HG03280 (cell line): ENCODE results near the gene AGAP1.

Experiments
- ATAC-seq: cut with Tn5 transposase; IDR thresholded peaks from one replicate; pipeline ENCODE4 v1.9.1; 2021; ENCODE audit warnings: mild to moderate bottlenecking, moderate library complexity; ENCODE audit not compliant: unreplicated experiment

Gene AGAP1

DNA sequence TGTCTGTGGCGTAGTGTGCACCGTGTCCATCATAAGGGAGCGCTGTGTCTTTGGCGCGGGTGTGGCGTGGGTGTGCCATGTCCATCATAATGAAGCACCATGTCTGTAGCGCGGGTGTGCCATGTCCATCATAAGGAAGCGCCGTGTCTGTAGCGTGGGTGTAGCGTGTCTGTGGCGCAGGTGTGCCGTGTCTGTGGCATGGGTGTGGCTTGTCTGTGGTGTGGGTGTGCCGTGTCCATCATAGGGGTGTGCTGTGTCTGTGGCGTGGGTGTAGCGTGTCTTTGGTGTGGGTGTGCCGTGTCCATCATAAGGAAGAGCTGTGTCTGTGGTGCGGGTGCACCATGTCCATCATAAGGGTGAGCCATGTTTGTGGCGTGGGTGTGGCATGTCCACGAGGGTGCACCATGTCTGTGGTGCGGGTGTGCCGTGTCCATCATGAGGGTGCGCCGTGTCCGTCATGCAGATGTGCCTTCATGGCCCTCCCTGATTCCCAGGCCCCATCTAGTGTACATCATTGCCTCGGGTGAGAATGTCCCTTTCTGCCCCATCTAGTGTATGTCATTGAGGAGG, 399.4 kb downstream of the AGAP1 start:
- ATAC-seq = no peak

GRCh38 chr2:235894839-235895238, 401.0 kb downstream of the AGAP1 start:
- no peak for ATAC-seq

- ATAC-seq = no peak
Measured at GRCh38 chr2:235896061-235896460, 402.2 kb downstream of the AGAP1 start.

- ATAC-seq = no peak
Measured at GRCh38 chr2:235897992-235898391, 404.1 kb downstream of the AGAP1 start.

- ATAC-seq = no peak
Measured at GRCh38 chr2:235898766-235899165, 404.9 kb downstream of the AGAP1 start.

DNA sequence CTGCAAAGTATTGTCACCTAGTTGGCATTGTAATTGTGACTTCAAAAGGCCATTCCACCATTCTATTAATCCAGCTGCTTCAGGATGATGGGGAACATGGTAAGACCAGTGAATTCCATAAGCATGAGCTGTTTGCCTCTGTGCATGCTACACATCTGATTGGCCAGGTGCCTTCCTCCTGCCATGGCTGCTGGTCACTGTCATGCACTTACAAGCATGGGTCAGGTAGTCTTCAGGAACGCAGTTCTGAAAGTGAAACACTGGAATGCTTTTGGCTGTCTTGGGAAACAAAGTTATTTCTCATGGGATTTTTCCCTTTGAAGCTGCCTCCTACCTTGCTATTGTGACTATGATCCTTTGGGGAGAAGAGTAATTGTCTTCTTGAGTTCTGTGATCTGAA, 406.8 kb downstream of the AGAP1 start:
- no peak for ATAC-seq

GRCh38 chr2:235901243-235901642, 407.4 kb downstream of the AGAP1 start:
- ATAC-seq = no peak

- ATAC-seq = no peak
Measured at GRCh38 chr2:235903782-235904584, 410.1 kb downstream of the AGAP1 start.

DNA sequence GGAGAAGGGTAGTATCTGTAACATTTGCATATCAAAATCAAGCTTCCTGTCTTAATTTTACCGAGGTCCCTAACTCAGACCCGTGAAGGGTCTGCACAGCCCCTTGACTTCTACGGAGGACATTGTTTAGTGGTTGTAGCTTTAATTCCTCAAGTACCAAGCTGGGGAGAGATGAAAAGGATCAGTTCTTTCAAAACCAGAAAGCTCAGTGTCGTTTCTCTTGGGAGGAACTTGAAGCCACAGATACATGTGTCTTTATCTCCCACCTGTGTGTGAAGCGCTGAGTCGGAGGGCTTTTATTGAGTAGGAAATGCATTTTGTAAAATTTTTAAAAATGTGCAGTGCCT, 410.7 kb downstream of the AGAP1 start:
- ATAC-seq = no peak

GRCh38 chr2:235908826-235909225, 415.0 kb downstream of the AGAP1 start:
- peak; percentile 93 for ATAC-seq

GRCh38 chr2:235909358-235909757, 415.5 kb downstream of the AGAP1 start:
- no peak for ATAC-seq

- ATAC-seq = no peak
Measured at GRCh38 chr2:235910067-235910466, 416.2 kb downstream of the AGAP1 start.

DNA sequence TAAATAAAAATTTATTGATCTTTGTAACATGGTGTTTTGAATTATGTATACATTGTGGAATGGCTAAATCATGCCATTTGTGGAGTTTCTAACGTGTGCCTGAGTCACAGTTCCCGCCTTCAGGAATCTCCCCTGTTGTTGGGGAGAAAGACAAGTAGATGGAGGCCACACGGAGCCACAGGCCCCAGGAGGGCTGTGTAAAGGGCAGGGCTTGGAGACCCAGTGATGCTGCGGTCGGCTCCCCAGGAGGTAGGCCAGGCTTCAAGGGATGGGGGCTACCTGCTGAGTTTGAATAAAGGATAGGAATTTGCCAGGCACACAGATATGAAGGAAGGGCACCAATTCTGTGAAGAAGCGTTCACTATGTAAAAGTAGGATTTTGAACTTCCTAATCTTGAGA, 417.3 kb downstream of the AGAP1 start:
- no peak for ATAC-seq

GRCh38 chr2:235911633-235912233, 417.9 kb downstream of the AGAP1 start:
- ATAC-seq = no peak

GRCh38 chr2:235914756-235915155, 420.9 kb downstream of the AGAP1 start:
- ATAC-seq = no peak

- no peak for ATAC-seq
Measured at GRCh38 chr2:235917506-235917905, 423.7 kb downstream of the AGAP1 start.

GRCh38 chr2:235918876-235919275, 425.0 kb downstream of the AGAP1 start:
- no peak for ATAC-seq

DNA sequence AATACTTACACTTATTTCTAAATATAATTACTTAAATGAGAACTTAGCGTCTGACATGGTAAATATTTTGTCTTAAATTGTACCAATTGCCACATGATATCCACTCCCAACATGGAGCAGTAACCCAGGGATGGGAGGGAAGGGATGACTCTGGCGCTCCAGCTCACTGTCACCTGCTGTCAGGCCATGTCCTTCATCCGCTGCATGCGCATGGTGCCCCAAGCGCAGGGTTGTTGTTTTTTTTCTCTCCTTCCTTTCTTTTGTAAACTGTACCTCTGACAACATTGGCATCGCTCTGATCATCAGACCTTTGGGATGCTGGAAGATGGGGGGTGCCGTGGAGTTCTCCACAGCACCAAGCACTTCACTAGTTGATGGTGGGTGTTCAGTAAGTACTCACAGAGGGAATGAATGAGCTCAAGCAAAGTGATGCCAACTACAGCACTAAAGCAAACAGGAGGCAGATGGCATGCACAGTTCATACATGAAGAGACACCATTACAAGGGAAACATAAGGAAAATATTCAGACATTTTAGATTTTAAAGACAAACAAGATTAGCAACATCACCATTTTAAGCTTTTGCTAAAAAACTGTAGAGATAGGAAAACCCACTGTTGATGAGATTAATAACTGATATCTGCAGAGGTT, 426.5 kb downstream of the AGAP1 start:
- ATAC-seq = no peak

DNA sequence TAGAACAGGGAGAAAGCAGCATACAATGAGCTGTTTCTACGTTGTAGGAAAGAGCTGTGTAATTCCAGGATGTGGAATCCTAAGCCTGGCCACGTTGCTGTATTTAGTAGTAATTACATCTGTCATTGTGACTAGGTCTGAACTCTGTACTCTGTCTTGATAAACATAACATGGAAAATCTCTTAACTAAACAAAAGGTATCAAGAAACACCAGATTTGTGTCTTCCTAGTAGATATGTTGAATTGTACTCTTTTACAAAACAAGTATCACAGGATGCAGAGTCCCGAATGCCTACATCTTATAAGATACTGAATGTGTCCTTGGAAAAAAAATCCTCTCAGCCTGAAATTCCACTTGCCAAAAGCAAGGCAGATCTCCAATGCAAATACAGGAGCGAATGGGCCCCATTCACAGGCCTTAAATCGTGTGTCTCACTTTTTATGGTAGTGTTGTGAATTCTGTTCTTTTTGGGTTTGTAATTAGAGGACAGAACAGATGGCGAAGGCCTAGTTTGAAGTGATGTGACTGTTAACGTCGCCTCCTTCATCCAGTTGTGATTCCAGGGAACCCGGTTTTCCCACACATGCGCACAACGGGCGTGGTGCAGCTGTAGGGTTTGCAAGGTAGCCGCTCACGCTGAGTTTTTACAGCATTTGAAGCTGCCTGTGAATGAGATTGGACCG, 427.8 kb downstream of the AGAP1 start:
- no peak for ATAC-seq

- no peak for ATAC-seq
Measured at GRCh38 chr2:235922839-235923238, 429.0 kb downstream of the AGAP1 start.
